Keratinocyte (primary cell): ENCODE results near the gene DENND2C.

ENCODE experiments used
- EZH2 ChIP-seq: IDR thresholded peaks from one replicate; pipeline ENCODE4 v1.6.1; 2012; ENCODE audit warnings: inconsistent platforms, mild to moderate bottlenecking, low read length, moderate library complexity
- TF ChIP-seq, protein P1 (sequence below), 3 experiments: IDR thresholded peaks in 1 of 3; conservative IDR thresholded peaks in 1 of 3; optimal IDR thresholded peaks in 1 of 3; 2 replicates in 2 of 3; 3 replicates in 1 of 3; pipeline versions ENCODE3 to v1.5.1; 2011; ENCODE audit warnings: low read length in 3 of 3, mild to moderate bottlenecking in 3 of 3, moderate library complexity in 2 of 3, control low read depth in 1 of 3, inconsistent platforms in 1 of 3; ENCODE audit not compliant: insufficient read depth in 2 of 3; ENCODE audit errors: extremely low read depth in 1 of 3

DNA sequence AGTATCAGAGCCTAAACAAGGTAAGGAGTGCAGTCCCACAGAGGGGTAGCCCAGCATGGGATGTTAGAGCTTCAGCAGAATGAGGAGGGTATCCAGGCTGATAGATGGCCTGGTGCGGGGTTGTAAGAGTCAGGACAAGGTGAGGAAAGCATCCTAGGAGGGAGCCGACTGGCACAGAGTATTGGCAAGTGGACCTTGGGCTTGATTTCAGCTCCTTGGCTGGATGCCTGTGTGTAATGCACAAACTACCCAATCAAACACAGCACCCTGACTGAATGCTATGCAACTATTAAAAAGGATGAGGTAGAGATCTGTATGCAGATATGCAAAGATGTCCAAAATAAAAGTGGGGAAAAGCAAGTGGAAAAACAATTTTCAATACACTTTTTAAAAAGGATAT is 18.0 kb downstream of the DENND2C start:
- TF ChIP-seq, protein P1, sequence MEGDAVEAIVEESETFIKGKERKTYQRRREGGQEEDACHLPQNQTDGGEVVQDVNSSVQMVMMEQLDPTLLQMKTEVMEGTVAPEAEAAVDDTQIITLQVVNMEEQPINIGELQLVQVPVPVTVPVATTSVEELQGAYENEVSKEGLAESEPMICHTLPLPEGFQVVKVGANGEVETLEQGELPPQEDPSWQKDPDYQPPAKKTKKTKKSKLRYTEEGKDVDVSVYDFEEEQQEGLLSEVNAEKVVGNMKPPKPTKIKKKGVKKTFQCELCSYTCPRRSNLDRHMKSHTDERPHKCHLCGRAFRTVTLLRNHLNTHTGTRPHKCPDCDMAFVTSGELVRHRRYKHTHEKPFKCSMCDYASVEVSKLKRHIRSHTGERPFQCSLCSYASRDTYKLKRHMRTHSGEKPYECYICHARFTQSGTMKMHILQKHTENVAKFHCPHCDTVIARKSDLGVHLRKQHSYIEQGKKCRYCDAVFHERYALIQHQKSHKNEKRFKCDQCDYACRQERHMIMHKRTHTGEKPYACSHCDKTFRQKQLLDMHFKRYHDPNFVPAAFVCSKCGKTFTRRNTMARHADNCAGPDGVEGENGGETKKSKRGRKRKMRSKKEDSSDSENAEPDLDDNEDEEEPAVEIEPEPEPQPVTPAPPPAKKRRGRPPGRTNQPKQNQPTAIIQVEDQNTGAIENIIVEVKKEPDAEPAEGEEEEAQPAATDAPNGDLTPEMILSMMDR (optimal IDR thresholded peaks at IDR 0.05 in 1 of 3, IDR thresholded peaks at IDR 0.05 in 1 of 3, conservative IDR thresholded peaks at IDR 0.05 in 1 of 3; ENCODE audit: extremely low read depth in 1 of 3, insufficient read depth in 2 of 3, low read length in 3 of 3): no peak
- no peak for TF ChIP-seq EZH2
